HG02973 (cell line): Measurements from ENCODE around the gene ANKS1B.

Experiments used
- ATAC-seq: cut with Tn5 transposase; IDR thresholded peaks from one replicate; pipeline ENCODE4 v1.9.1; 2021; ENCODE audit warnings: moderate library complexity; ENCODE audit not compliant: unreplicated experiment

ANKS1B gene

DNA sequence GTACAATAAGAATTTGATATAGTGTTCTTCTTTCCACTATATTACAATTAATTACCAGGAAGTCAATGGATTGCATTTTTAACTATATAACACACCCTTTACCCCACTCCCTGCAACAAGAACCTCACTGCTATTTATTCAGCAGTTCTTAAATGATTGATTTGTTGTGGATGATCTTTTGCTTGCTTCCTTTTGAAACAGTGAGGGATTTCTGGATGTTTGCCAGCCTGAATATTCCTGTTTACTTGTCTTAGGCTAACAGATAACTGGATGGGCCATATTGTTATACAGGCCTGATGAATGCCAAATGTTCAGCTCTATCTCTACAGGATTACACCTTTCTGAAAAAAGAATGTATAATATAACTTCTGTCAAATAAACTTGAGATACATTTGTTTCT, 842.1 kb downstream of the ANKS1B start:
- no peak for ATAC-seq

DNA sequence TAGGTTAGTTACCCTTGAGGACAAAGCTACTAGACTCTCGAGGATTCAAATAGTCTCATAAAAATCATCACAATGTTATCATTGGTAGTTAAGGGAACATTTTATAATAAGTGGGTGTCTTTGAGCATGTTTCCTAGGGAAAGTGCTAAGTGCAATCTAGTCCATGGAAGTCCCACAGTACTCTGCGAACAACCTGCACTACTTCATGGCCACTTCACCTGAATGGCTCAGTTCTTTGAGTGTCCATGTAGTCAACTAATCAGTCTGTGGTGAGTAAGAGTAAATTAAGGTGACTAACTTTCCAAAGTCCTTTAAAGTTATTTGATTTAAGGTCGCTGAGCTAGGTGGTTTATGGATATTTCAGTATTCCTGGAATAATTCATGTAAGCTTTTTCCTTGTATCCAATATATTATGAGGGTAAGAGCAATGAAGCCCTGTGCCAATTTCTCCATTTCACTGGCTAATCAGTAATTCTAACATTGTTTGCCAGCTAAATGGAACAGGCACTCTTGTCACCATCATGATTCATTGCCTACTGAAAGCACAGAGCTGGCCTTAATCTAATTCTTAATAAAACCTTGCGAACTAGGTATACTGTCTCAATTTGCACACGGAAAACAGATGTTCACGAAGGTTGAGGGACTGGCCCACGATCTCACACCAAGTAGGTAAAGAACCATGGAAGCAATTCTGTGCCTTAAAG, 844.6 kb downstream of the ANKS1B start:
- no peak for ATAC-seq

DNA sequence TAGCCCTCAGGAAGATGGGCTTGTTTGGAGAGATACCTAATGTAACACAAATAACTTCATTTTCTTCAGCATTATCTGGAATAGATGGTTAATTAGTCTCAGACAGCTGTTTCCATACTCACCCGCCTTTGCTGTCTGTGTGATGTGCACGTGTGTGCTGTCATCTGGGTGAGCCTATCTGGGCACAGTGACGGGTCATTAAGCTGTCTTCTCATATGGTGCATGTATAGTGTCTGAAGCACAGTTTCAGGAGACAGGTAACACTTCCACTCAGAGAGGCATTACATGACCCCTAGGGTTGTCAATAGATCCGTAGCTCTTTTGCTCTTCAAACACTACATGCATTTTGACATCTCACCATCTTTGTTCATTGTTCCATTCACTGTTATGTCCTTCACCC, 846.3 kb downstream of the ANKS1B start:
- ATAC-seq = no peak

DNA sequence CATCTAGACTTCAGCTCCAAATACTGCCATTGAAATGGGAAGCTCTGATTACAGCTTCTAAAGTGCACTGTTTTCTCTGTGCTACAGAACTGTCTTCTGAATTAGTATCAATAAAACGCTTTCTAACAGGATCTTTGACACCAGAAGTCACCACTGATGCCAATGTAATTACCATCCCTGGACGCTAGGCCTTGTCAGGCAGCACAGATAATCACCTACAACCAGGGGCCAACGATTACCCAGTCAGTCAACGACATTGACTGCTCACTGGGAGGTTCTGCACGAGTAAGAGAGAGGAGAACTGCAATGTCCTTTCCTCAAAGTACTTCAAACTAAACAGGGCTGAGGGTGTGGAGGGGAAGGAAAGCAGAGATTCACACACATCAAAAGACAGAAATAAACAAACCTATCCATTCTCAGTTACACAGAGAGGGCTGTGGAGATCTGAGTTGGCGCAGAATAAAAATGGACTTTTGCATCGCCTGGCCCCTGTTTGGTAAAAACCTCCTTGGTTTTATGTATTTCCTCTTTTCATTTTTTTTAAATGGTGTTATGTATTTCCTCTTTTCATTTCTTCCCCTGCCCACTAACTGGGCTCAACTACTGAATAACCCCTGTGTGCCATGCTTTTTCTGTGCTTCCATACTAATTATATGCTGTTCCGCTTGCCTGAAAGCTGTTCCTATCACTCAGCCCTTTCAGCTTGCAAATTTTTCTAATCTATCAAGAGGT, 847.4 kb downstream of the ANKS1B start:
- ATAC-seq = peak; percentile 57

DNA sequence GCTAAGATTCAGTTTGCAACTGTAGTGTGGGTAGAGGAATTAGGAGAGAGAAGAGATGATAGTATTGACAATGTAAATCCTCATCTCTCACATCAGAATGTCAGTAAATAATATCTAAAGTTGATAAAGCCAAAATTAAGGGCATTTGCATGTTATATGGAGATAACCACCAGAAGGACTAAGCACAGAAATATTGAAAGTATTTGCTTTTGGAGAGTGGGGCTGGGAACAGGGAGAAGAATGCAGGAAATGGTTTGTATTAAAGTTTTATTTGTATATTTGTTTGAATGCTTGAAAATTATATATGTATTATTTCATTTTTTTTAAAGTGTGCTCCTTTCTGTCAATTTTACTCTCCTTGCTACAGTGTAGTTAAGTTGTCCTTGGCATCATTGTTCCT, 848.2 kb downstream of the ANKS1B start:
- no peak for ATAC-seq

DNA sequence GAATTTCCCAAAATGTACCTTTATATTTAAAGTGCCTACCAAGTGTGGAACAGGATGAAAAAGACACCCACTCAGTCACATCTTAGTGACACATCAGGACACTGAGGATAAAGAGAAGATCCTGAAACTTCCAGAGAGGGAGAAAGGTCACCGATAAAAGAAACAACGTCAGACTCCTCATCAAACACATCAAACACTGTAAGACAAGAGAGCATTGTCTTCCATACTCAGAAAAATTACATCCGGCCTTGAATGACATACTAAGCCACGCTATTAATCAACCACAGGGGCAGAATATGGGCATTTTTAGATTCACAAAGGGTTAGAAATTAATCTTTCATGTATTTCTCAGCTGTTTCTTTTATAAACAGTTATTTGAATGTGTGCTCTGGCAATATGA, 849.4 kb downstream of the ANKS1B start:
- no peak for ATAC-seq

DNA sequence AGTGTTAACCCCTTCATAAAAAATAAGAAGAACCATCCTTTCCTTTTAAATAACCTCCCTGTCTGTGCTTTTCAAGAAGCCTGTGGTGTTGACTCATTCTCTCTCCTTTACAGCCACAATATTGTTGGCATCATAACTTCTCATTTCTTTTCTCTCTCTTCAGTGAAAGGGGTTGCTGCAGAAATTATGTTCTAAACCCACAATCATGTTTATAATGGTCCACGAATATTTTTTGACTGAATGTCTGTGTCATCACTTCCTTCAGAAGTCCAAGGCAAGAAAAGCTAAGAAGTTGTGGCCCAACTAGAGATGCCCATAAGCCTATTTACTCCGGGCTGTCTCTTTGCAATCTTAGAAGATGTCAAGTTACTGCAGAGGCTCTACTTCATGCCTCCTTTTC, 851.3 kb downstream of the ANKS1B start:
- no peak for ATAC-seq

DNA sequence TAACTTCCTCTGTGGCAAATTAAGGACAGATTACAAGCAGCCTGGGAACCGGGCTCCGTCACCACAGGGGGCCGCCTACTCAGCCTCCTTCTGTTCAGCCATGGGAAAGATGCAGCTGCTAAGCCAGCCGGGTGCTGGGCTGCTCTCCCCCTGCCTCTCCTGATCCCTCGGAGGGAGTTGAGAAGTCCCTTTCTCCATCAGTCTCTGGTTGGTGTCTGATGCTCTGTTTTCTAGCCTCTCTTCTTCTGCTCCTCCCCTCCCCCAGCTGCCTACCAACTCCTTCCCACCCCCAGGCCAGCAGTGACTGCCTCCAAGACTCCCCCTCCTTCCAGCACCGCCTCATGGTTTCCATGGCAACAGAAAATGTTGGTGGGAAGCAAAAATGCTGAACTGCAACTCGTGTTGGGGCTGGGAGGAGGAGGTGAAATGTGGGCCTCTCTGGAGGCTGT, 853.0 kb downstream of the ANKS1B start:
- no peak for ATAC-seq

DNA sequence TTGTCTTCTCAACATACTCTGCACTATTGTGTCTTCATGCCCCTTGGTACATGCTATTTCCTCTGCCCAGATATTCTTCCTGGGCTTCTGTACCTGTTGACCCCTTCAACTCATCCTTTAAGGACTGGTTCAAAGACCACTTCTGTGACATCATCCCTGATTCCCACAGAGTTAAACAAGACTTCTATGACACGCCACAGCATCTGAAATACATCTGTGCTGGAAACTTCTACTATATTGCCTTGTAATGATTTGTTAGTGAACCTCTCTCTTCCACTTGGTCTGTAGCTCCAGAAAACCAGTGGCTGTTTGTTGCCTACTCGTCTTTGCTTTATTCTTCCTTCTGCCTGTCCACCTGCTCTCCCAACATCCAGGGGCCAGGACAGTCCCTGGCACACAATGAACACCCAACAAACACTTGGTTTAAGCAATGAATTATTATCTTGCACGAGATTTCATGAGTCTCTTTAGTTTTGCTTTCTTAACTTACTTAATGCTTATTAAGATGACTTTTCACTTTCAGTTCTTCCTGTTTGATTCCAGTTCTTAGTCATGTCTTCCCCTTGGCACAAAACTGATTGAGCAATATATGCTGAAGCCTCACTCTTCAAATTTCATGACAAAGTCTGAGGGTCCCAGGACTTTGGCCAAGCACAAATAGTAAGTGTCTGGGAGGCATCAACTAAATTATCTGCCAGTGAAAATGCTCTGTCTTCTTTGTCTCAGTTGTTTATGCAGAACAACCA, 853.8 kb downstream of the ANKS1B start:
- peak; percentile 96 for ATAC-seq

DNA sequence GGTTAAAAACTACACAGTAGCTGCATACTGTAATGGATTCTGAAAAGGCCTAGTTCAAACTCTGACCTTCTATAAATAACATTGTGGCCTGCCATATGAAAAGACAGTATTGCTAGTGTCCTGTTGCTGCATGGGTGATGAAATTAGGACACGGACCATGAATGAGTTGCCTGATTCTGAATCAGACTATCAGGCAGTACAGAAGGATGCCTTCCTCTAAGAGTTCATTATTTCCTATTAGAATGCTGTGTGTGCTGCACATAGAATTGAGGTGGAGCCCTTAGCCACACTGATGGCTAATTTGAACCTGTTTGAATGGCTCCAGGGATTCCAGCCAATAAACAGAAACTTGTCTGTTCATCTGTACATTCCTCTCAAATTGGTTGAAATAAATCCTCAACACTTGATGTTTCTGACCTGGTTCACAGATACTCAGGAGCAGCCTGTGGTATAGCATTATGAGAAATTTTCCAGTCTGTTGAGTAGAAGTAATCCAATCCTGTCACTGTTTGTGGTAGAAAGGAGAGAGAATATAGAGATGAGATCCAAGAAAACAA, 856.4 kb downstream of the ANKS1B start:
- no peak for ATAC-seq

DNA sequence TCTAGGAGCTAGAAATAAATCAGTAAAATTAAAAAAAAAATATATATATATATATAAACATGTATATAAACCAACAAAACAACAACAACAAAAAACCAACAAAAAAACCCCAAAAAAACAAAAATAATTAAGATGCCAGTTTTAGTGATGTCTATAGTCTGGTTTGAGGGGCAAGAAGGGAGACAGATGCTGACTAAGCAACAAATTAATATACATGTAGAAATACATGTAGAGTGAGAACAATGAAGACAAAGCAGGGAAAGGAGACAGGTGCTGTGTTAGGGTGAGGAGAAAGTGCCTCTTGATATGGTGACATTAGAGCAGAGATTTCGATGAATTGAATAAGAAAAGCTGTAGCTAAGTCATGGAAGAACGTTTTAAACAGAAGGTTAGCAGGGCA, 861.8 kb downstream of the ANKS1B start:
- ATAC-seq = no peak

DNA sequence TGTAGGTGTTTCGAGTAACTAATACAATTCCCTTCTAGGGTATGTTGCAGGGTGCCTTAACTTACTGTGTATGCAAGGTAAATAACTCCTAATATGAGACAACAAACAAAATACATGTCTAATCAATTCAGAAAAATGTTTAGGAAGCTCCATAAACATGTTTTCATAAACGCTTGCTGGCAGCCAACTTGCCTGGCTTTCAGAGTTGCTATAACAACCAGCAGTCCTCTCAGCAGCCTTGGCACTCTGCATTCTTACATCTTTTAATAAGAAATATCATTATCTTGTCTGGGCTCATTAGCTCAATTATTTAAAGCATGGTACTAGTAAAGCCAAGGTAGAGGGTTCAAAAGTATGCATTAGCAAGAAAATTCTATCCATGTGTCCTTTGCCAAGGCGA, 862.2 kb downstream of the ANKS1B start:
- no peak for ATAC-seq

DNA sequence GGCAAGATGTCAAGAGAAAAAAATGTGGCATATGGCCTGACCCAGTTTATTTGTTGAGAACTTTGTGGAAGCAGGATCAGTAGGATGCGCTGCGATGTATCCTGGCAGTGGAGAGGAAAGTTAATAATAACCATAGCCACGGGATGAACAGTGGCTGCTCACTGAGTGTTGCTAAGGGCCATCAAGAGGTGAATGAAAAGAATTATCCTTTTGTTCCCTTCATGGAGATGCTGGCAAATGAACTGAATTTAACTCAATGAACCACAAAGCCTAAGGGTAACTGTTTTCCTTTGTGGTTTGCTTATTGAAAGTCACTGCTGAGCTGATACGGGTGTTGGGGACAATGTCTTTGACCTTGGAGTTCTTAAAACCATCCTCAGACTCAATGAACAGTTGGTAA, 863.2 kb downstream of the ANKS1B start:
- ATAC-seq = no peak

DNA sequence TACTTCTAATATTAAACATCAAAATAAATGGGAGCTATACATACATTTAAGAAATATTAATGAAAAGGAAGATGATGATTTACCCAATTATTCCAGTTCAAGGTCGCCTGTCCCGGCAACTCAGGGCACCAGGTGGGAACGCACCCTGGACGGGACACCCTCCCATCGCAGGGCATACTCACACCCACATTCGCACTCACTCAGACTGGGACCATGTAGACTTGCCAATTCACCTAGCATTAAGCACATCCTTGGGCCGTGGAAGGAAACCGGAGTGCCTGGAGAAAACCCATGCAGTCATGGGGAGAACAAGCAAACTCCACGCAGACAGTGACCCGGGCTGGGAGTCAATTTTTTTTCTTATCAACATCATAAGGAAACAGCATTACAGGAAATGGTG, 864.8 kb downstream of the ANKS1B start:
- ATAC-seq = no peak

DNA sequence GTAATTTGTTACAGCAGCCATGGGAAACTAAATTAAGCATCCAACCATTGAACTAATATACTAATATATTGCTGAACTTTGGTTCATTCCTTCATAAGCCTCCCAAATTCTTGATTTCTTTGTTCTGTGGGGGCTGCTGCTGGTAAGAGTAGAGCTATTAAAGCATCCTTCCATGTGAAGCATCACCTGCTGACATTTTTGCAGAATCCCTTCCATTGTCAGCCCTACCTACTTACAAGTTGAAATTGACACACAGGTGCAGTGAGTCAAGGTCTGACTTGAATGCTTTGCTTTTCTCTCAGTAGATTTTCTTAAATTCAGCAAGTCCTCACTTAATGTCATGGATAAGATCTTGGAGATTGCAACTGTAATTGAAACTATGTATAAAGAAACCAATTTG, 865.3 kb downstream of the ANKS1B start:
- ATAC-seq = no peak

DNA sequence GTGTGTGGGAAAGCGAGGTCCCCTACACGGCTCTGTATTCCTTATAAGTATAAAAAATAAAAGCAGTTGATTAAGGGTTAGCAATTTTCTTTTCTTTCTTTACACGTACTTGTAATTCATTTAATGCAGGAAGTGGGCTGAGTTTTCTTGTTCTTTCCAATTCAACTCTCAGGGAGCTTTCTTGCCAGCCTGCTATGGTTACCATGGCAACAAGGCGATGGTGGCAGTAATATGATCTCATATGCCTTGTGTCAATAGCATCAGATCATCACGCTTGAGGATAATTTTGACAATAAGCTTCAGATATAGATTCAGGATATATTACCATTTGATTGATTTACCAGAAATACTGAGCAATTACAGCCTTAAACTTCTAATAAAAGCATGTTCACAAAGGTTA, 873.1 kb downstream of the ANKS1B start:
- ATAC-seq = no peak

DNA sequence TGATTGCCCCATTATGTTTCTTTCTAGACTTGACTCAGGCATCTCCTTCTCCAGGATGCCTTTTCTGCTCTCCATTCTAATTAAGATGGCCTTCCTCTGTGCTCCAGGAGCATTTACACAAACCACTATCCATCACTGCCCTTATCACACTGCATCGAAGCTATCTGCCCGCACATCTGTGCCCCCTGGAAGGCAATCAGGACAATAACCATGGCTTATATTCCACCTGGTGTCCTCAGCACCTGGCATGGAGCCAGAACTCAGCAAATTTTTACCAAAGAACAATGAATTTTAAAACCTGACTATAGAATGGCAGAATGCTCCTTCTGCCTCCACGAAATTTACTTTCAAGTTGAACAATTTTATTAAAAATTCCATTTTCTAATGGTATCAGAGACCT, 873.9 kb downstream of the ANKS1B start:
- ATAC-seq = no peak

DNA sequence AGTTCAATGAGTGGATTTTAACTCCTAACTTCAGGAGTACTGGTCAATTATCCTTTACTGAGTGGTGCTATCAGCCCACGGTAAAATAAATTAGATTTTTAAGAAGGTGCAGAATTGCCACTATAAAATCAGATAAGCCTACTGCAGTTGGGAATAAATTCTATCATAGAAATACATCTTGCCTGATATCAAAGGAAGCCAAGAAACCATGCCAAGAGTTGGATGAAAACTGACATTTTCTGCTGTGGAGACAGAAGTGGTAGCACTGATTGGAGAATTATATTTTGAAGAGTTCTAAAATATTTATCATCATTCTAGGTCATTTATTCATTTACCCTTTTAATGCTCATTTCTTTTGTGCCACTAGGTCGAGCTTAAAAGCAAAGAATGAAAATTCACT, 874.5 kb downstream of the ANKS1B start:
- no peak for ATAC-seq

DNA sequence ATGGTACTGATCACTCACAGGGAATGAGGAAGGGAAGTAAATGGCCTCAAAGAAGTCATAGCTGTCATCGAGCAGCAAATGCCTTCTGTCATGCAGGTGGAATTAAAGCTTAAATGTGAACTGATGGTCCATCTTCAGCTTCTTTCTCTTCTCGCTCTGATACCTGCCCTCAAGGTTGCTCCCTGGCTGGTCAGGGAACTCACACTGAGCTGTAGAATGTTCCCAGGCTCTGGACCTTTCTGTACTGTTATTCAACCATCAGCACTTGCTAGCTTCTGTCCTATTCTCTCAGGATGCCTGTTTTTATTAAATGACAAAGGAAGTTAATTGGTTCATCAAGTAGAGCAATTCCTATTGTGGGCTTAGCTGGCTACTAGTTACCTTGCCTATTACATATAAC, 875.8 kb downstream of the ANKS1B start:
- no peak for ATAC-seq

DNA sequence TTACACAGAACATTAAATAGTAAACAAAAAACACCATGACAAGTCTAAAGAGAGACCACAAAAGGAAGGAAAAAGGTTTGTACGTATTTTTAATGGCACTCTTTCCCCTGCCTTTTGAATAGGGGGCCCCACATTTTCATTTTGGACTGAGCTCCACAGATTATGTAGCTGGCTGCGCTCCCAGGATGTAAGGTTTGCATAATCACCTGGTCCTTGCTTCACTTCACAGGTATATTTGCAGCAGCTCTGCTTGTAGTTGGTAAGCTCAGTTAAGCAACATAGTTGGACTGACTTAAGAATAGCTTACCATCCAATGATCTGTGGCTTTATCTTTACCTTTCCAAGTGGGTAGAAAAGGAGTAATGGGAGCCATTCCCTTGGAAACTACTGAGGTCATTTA, 885.0 kb downstream of the ANKS1B start:
- no peak for ATAC-seq

DNA sequence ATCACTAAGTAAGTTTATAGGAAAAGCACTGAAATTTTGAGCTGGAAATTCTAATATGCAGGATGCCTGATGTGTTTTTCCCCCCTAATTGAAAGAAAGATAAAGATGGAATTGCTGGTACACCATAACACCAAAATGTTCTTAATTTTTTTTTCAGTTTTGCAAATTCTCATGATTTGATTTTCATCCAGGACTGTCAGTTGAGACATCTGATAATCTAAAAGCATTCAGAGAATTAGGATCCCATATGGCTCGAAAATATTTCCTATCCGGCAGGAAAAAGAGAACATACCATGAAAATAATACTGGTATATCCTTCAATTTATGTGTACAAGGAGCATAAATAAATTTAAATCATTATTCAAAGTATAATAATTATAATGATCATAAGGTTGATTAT, 887.6 kb downstream of the ANKS1B start:
- ATAC-seq = no peak

DNA sequence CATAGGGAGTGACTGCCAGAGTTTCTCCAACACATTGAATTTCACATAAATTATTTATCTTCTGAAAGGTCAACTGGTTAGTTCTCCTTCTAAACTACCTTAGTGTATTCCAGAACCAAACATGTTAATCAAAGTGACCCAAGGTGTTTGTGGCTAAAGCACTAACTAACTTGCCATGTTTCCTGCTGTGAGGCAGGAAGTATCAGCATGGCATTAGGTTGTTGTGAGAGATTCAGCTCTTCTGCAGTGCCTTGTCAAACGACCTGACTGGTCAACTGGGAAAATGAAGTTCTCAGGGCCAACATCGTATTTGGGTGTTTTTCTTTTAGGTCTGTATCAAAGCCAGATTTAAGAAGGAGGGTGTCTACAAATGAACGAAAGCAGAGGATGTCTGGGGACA, 891.6 kb downstream of the ANKS1B start:
- ATAC-seq = no peak
